GM21717 (cell line): ENCODE measurements around the gene HLA-A.

ENCODE experiments used
- ATAC-seq: cut with Tn5 transposase; IDR thresholded peaks from one replicate; pipeline ENCODE4 v1.9.1; 2021; ENCODE audit warnings: mild to moderate bottlenecking, moderate library complexity; ENCODE audit not compliant: unreplicated experiment

The HLA-A gene

GRCh38 chr6:29933955-29934354 lies 8.4 kb upstream of the HLA-A start:
- ATAC-seq, result no peak

- ATAC-seq, result no peak
Measured at GRCh38 chr6:29935273-29935955, 6.9 kb upstream of the HLA-A start.

GRCh38 chr6:29938746-29939508 lies 3.4 kb upstream of the HLA-A start:
- ATAC-seq, result no peak

- no peak for ATAC-seq
Measured at GRCh38 chr6:29941016-29941415, 1.3 kb upstream of the HLA-A start.

- ATAC-seq, result no peak
Measured at GRCh38 chr6:29941471-29941870, 861 bp upstream of the HLA-A start.

GRCh38 chr6:29941916-29942274 lies 437 bp upstream of the HLA-A start:
- peak; percentile 1 for ATAC-seq

GRCh38 chr6:29943053-29943966 lies 978 bp downstream of the HLA-A start:
- no peak for ATAC-seq

- ATAC-seq, result no peak
Measured at GRCh38 chr6:29945281-29945820, 3.0 kb downstream of the HLA-A start.

- no peak for ATAC-seq
Measured at GRCh38 chr6:29946223-29947076, 4.1 kb downstream of the HLA-A start.

- no peak for ATAC-seq
Measured at GRCh38 chr6:29947077-29947980, 5.0 kb downstream of the HLA-A start.

GRCh38 chr6:29948277-29948676 lies 5.9 kb downstream of the HLA-A start:
- ATAC-seq, result no peak

- no peak for ATAC-seq
Measured at GRCh38 chr6:29949934-29950333, 7.6 kb downstream of the HLA-A start.

- ATAC-seq, result no peak
Measured at GRCh38 chr6:29951882-29952281, 9.6 kb downstream of the HLA-A start.

GRCh38 chr6:29953001-29953441 lies 10.7 kb downstream of the HLA-A start:
- ATAC-seq, result no peak

GRCh38 chr6:29953686-29954085 lies 11.4 kb downstream of the HLA-A start:
- no peak for ATAC-seq

GRCh38 chr6:29954272-29954671 lies 11.9 kb downstream of the HLA-A start:
- no peak for ATAC-seq

GRCh38 chr6:29955783-29956182 lies 13.5 kb downstream of the HLA-A start:
- no peak for ATAC-seq

- no peak for ATAC-seq
Measured at GRCh38 chr6:29956518-29956917, 14.2 kb downstream of the HLA-A start.

GRCh38 chr6:29958046-29958445 lies 15.7 kb downstream of the HLA-A start:
- no peak for ATAC-seq
